Stomach (tissue), 4 donors: Measurements from ENCODE around the gene SCN5A.

Source experiments
- POLR2AphosphoS5 ChIP-seq, 3 donors: sonication (generic); formaldehyde crosslinking; IDR thresholded peaks; one replicate each; pipeline ENCODE4 v1.6.1; 2016; ENCODE audit warnings: antibody characterized with exemption in 3 of 3
- TF ChIP-seq, protein P1 (sequence below), 7 experiments: fragments of 450-650 bp in 4 of 7; fragments of 200-600 bp in 3 of 7; sonication (generic) in 3 of 7; IDR thresholded peaks; one replicate each; pipeline ENCODE4 v1.5.1; 2016 to 2019; ENCODE audit warnings: antibody characterized with exemption in 7 of 7, control low read depth in 2 of 7, mild to moderate bottlenecking in 1 of 7

DNA sequence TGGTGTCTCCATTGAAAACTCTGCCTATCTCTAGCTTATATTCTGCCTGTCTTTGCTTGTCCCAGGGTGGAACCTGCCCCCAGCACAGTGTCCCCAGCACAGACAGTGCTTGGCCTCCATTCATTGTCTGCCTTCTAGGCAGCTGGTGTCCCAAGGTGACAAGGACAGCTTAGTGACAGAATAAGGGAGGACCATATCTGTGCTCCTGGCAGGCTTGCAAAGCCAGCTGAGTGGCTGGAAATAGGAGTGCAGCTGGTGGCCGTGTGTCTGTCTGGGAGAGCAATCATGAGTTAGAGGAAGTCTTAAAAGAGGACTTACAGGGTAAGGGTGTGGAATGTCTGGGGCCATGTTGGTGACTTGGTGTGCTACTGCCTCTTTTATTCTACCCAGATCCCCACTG is 33.4 kb downstream of the SCN5A start:
- TF ChIP-seq, protein P1, sequence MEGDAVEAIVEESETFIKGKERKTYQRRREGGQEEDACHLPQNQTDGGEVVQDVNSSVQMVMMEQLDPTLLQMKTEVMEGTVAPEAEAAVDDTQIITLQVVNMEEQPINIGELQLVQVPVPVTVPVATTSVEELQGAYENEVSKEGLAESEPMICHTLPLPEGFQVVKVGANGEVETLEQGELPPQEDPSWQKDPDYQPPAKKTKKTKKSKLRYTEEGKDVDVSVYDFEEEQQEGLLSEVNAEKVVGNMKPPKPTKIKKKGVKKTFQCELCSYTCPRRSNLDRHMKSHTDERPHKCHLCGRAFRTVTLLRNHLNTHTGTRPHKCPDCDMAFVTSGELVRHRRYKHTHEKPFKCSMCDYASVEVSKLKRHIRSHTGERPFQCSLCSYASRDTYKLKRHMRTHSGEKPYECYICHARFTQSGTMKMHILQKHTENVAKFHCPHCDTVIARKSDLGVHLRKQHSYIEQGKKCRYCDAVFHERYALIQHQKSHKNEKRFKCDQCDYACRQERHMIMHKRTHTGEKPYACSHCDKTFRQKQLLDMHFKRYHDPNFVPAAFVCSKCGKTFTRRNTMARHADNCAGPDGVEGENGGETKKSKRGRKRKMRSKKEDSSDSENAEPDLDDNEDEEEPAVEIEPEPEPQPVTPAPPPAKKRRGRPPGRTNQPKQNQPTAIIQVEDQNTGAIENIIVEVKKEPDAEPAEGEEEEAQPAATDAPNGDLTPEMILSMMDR (IDR thresholded peaks at IDR 0.05): no peak
- TF ChIP-seq POLR2AphosphoS5 (IDR thresholded peaks at IDR 0.05): no peak
